CD4-positive, alpha-beta T cell treated with Interleukin-4 for 4 hours (primary cell): Measurements from ENCODE around the gene CDH20.

Source experiments
- DNase-seq: peaks from one replicate; pipeline ENCODE4 v3.0.0-alpha.2; 2020

Gene CDH20

DNA sequence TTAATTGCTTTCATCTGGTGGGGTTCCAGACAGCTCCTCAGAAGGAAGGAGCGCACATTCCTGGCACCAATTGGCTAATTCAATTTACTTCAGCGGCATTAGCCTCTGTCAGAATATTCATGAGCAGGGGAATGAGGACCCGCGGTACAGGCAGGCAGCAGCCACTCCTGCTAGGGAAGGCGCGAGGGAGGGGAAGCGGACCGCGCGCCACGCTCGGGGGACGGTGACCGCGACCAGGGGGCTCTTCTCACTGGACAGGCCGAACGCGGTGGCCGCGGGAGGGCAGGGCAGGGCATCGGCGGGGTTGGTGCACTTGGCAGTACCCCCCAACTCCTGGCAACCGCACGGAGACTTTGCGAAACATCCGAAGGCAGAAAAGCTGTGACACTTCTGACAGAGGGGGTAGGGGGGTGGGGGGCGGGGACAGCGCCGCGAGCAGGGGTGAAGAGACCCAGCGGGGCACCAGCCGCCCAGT lies at the start of gene CDH20:
Gene CDH20, plus strand, starts transcription at position 160 of the 475 bp plus-strand sequence.
- DNase-seq = no peak

DNA sequence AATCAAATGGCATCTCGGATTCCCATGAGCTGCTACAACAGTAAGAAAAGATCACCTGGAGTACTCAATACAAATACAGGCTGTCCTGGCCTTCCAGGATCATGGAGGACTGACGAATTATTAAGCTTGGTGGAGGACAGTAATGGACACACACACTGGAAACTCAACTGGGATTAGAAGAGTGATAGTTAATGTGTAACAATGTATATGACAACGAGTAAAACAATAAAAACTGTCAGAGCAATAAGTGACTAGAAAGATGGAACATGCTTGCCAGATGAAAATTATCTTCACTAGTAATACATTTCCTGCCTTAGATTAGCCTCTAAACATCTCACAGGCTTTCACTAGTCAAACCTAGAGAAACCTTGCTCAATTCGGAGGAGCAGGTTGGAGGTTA lies 49.2 kb upstream of the CDH20 start:
- DNase-seq = no peak

GRCh38 chr18:61285777-61286176 lies 47.5 kb upstream of the CDH20 start:
- DNase-seq = no peak

- DNase-seq = no peak
These were observed 46.4 kb upstream of the CDH20 start for GRCh38 chr18:61286867-61287266.

GRCh38 chr18:61290616-61291015 lies 42.6 kb upstream of the CDH20 start:
- no peak for DNase-seq

DNA sequence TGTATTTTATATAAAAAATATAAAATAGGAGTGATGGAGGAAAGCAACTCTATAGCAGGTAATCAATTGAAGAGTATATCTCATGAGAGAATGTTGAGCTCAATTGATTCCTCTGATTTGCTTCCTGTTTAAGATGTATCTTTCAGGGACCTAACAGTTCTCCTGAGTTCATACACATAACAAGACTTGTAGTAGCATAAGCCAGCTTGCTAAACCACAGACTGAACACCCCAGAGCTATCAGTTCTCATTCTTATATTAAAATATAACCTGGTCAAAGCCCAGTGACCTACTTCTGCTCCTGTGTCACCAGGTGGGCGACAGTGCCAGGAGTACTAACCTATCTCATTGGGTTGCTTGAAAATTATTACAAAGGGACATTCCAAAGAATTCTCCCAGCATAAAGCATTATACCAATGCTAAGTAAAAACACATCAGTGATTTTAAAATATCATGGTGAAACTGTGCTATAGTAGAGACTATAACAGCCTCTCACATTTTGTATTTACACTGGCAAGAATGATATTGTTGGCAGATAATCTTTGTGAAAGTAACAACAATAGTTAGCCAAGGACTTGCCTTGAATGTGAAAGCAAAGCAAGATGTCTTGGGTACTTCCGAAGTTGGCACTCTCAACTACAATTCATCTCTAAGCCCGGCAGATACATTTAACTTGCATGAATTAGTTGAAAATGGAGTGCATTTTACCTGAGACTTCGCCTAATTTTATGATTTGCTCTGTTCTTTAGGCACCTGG lies 40.8 kb upstream of the CDH20 start:
- DNase-seq = no peak

DNA sequence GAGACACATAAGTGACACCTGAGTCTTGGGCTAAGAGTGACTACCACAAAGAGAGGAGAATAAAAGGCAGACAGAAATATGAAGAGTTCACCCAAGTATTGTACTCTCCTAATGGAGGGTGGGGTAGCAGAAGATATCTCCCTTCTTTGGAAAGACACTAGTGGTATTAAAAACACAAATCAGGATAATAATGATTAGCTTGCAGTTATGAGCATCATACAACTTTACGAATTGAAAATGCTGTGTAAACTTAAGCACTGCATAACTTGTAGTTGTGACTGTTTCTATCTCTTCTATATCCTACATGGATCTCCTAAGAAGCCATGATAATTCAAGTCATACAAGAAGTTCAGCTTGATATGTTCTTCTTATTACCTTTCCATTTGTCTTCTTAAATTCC lies 38.1 kb upstream of the CDH20 start:
- DNase-seq = no peak

DNA sequence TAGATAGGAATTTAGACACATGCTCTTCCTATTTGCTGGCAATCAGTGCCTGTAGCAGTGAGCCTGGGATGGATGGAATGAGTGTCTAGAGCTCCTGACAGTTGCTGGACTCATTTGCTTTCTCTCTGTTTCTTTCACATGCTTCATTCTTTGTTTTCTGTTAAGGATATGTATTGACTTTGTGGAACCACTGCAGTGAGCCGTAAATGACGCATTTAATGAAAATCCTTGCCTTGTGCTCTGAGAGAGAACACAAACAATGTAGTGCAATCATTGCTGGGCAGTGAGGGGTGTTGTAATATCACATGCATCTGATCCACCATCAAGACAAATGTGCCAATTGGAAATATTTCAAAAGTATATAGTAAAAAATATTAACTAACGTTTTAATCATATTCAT lies 25.2 kb upstream of the CDH20 start:
- DNase-seq = no peak

GRCh38 chr18:61308795-61309393 lies 24.3 kb upstream of the CDH20 start:
- no peak for DNase-seq

DNA sequence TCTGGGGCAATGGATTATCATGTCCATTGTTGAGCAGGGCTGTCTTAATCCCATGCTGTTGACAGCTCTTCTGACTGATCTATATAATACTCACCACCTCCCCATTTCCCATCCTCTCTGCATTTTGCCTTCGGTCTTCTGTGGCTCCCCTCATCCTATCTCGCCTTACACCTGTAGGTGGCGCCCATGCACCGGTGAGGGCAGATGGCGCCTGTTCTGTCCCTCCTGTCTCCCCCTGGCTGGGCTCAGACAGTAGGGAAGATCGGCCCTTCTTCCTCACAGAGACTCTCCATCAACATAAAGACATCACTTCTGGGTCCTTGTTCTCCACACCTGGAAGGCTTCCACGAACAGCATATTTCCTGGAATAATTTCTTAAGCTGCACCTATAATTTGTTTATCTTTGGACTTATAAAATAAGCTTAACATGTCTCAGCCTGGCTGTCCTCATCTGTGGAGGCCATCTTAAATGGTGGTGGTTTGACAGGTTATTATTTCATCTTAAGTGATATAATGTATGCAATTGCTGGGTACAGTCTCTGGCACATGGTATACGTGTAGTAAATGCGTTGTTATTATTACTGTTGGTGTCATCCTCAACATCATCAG lies 10.9 kb upstream of the CDH20 start:
- no peak for DNase-seq

DNA sequence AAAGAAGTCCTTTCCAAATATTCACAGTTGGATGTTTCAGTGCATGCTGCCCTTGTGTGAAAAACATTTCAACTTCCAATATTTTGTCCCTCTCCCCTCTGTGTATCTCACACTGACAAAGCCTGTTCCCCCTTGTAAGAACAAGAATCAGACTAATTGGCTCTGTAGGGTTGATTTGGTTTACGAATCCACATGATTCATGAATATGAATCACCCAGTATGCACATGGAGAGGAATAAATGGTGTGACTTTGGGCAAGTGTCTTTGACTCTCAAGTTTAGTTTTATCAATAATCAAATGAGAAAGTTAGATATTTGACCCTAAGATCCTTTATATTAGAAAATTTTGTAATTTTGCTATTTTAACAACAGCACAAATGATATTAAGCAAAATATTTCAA lies 9.3 kb upstream of the CDH20 start:
- no peak for DNase-seq

DNA sequence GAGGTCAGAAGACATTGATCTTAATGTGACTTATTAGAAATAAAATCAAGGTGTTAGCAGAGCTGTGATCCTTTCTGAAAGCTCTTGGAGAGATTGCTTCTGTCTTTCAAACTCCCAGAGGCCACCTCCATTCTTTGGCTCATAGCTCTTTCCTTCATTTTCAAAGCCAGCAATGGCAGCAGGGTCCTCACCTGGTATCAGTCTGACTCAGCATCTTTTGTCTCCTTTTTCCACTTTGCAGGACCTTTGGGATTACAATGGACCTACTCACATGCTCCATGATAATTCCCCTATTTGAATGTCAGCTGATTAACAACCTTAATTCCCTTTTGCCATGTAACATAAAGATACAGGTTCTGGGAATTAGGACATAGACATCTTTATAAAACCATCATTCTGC lies 6.8 kb upstream of the CDH20 start:
- no peak for DNase-seq

DNA sequence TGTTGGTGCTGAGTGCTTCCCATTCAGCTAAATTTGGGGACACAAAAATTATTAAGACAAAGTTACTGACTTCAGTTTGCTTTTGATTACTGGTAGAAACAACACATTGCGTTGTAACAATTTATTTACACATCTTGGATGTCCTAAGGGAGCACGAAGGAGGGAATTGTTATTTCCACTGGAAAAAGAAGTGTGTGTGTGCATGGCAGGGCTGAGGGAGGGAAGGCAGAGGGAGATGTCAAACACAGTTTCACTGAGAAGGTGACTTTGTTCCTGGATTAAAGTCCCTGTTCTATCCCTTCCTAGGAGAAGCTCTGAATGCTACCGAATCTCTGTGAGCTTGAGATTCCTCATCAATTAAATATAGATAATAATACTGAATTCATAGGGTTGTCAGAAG lies 3.8 kb upstream of the CDH20 start:
- no peak for DNase-seq

DNA sequence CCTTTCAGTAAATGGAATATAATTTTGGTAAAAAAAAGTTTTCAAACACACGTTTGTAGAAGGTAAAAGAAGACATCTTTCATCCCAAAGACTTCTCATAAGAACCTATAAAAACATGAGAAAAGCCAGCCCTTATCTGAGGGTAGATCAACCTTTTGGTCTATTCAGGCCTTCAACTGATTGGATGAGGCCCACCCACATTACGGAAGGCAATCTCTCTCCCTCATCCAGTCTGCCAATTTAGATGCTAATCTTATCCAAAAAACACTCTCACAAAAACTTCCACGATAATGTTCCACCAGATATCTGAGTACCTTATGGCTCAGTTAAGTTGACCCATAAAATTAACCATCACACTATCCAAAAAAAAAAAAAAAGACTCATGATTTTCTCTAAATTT lies 2.2 kb upstream of the CDH20 start:
- DNase-seq = no peak

DNA sequence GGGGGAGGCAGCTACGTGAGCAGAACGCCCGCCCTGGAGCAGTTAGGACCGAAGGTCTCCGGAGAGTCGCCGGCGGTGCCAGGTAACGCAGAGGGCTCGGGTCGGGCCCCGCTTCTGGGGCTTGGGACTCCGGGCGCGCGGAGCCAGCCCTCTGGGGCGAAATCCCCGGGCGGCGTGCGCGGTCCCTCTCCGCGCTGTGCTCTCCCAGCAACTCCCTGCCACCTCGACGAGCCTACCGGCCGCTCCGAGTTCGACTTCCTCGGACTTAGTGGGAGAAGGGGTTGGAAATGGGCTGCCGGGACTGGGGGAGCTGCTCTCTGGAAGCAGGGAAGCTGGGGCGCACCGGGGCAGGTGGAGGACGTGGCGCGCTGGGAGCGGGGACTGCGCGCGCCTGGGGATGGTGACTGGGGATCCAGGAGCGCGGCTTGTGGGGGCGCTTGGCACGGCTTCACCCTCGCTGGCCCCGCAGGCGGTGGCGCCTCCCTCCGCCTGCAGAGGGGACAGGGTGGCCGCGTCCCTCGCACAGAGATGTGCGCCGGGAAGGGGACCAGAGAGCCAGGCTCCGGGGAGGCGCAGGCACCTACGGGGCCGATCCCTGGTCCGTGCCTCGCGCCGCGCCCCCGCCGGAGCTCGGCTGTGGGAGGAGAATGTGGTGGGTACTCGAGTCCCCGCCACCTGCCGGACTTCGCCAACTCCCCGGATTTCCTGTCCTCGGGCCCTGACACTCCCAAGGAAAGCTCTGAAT lies 688 bp downstream of the CDH20 start:
- DNase-seq = no peak

DNA sequence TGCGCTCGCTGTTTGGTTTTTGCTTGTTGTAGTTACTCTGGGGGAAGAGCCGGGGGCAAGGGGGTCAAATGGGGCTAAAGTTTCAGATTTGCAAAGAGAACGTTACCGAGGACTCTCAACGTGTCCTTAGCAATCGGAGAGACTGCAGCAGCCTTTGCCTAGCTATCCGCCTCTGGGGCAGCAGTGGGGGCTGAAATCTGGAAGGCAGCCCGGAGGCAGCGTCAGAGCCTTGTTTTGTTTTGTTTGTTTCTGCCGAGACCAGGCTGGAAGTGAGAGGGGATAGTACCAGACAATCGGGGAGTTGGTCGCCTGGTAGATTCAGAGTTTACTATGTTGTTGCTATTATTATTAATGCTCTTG lies 1.2 kb downstream of the CDH20 start:
- no peak for DNase-seq

DNA sequence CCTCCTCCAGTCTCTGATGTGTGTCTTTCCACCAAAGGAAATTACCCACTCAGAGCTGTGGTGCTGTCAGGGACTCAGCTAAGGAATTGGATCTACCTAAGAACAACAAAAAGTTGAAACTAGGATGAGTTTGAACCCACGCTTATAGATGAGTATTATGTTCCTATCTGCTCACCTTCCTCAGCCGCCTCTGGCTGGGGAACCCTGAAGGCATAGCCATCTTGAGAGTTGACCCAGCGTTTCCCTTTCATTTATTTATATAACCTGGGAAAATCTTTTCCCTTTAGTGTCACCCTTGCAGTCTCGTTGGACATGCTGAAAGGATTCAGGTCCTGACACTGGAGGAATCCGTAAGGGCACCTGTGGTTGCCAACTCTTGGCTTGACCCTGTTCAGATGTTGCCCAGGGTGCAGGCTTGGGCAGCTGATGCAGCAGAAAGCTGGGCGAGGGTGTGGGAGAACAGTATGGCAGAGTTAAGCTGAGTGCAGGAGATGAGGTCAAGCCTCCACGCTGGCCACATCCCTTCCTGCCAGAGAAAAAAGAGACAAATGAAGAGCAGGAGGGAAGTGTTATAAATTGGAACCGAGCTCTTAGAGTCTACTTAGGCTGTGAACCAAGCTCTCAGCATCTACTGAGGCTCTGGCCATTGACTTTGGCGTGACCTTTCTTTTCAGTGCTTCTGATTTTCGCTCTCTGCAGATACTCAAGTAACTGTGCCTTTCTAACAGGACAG lies 1.9 kb downstream of the CDH20 start:
- no peak for DNase-seq

DNA sequence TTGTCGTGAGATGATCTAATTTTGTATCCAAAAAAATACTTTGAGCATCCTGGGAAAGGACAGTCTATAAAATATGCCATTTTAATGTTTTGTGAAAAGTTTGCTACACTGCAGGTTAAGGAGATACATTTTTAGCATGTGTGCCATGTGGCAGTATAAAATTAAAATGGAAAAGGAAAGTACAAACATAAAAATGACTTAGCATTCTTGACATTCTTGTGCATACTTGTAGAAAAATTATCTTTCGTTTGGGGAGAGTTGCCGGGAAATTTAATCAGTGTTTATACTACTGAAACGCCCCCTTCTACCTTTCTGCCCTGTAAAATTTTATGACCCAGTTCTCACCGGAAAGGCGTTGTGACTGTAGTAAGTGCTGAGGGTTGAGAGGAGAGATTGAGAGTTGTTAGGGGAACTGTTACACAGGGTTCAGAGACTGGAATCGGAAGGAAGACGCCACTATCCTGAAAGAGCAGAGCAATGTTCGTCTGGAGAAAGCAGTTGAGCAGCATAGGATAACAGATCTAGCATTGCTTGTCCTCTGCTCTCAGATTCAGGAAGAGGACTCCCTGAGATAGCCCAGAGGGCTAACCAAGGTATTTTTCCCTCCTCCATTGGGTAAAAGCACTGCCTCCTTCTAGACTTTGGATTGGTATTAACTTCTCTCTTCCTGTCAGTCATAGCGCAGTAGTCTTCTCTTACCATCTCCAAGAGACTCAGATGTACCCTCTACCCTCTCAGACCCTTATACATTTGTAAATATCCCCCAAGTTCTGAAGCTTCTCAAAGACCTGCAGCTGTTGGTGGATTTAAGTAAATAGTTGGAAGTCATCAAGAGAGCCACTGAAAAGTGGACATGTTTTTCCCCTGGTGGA lies 2.7 kb downstream of the CDH20 start:
- DNase-seq = no peak

GRCh38 chr18:61336766-61337165 lies 3.5 kb downstream of the CDH20 start:
- no peak for DNase-seq

GRCh38 chr18:61337527-61337926 lies 4.3 kb downstream of the CDH20 start:
- no peak for DNase-seq

DNA sequence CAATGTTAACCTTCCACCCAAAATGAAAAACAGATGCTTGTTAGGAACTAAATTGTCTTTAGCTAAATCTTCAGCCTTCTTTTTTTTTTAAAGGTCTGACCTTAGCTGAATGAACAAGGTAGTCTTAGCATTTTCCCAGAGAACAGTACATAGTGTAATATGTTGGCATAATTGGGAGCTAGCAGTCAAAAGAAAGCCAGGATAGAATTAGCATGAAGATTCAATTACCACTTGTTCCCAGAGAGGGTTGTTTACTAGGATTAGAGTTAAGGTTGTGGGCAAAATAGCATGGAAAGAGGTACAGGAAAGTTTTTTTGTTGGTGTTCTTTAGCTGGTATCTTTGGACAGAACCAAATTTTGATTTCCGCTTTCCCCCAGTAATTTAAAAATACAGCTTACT lies 6.9 kb downstream of the CDH20 start:
- no peak for DNase-seq

- no peak for DNase-seq
These were observed 15.0 kb downstream of the CDH20 start for GRCh38 chr18:61348230-61348629.
